Bone marrow (tissue), 2 donors: ENCODE results near the gene TIRAP.
"Not testable (repeated sequence)": the region's sequence is repeated elsewhere in the genome, so short reads cannot be mapped to it uniquely, and the experiment has no call there.

Source experiments
- DNase-seq, 2 donors: peaks; one replicate each; lab custom pipeline; 2025; lab: John Stamatoyannopoulos, UW

The TIRAP gene

GRCh38 chr11:126288237-126288636, 5.3 kb downstream of the TIRAP start:
- no peak for DNase-seq

- DNase-seq: no peak
Observed at GRCh38 chr11:126290887-126291286, 8.0 kb downstream of the TIRAP start.

- DNase-seq: no peak
Observed at GRCh38 chr11:126293726-126294125, 10.8 kb downstream of the TIRAP start.

GRCh38 chr11:126297004-126297403, 14.1 kb downstream of the TIRAP start:
- DNase-seq: no peak

- peak; percentile 44 to 57 for DNase-seq
Observed at GRCh38 chr11:126303623-126304456, 20.9 kb downstream of the TIRAP start, which contains the start of gene DCPS. Gene DCPS, plus strand, starts transcription at chr11:126304060. Its CDS starts 21 bp downstream, at chr11:126304081.

- no peak for DNase-seq
Observed at GRCh38 chr11:126304457-126305075, 21.7 kb downstream of the TIRAP start.

GRCh38 chr11:126305699-126306098, 22.8 kb downstream of the TIRAP start:
- no peak for DNase-seq

GRCh38 chr11:126307706-126308105, 24.8 kb downstream of the TIRAP start:
- peak in 1 of 2 donors; percentile 49 for DNase-seq

GRCh38 chr11:126308271-126308671, 25.4 kb downstream of the TIRAP start:
- no peak for DNase-seq

GRCh38 chr11:126308771-126309170, 25.9 kb downstream of the TIRAP start:
- DNase-seq: not testable (repeated sequence)

- DNase-seq: peak; percentile 41 to 47
Observed at GRCh38 chr11:126310200-126310991, 27.5 kb downstream of the TIRAP start.

GRCh38 chr11:126310992-126311310, 28.1 kb downstream of the TIRAP start:
- DNase-seq: no peak

GRCh38 chr11:126311401-126312291, 28.8 kb downstream of the TIRAP start:
- no peak for DNase-seq

- no peak for DNase-seq
Observed at GRCh38 chr11:126312961-126313360, 30.1 kb downstream of the TIRAP start.

- no peak for DNase-seq
Observed at GRCh38 chr11:126313826-126314225, 30.9 kb downstream of the TIRAP start.

- no peak for DNase-seq
Observed at GRCh38 chr11:126317432-126317755, 34.5 kb downstream of the TIRAP start.

- peak in 1 of 2 donors; percentile 76 for DNase-seq
Observed at GRCh38 chr11:126317756-126318573, 35.1 kb downstream of the TIRAP start.

- peak in 1 of 2 donors; percentile 92 for DNase-seq
Observed at GRCh38 chr11:126318574-126319373, 35.9 kb downstream of the TIRAP start.

GRCh38 chr11:126319374-126319740, 36.5 kb downstream of the TIRAP start:
- DNase-seq: no peak

GRCh38 chr11:126322996-126323395, 40.1 kb downstream of the TIRAP start:
- DNase-seq: no peak
